HG03175 (cell line): ENCODE results near the gene SHF.

Source experiments
- ATAC-seq: cut with Tn5 transposase; IDR thresholded peaks from one replicate; pipeline ENCODE4 v1.9.1; 2021; ENCODE audit warnings: mild to moderate bottlenecking, moderate library complexity; ENCODE audit not compliant: unreplicated experiment

Gene SHF

GRCh38 chr15:45200001-45200798 lies 12.4 kb upstream of the SHF start:
- ATAC-seq, result peak; percentile 49

GRCh38 chr15:45199136-45199810 lies 11.5 kb upstream of the SHF start:
- ATAC-seq, result peak; percentile 15

GRCh38 chr15:45198337-45199135 lies 10.8 kb upstream of the SHF start:
- ATAC-seq, result peak; percentile 63

GRCh38 chr15:45197512-45197911 lies 9.7 kb upstream of the SHF start:
- no peak for ATAC-seq

GRCh38 chr15:45187578-45187893 lies 230 bp downstream of the SHF start:
- ATAC-seq, result no peak

- ATAC-seq, result no peak
These were observed 792 bp downstream of the SHF start for GRCh38 chr15:45186771-45187577.

GRCh38 chr15:45185903-45186770 lies 1.6 kb downstream of the SHF start:
- no peak for ATAC-seq

- ATAC-seq, result no peak
These were observed 2.5 kb downstream of the SHF start for GRCh38 chr15:45185069-45185779.

GRCh38 chr15:45184562-45185041 lies 3.2 kb downstream of the SHF start:
- no peak for ATAC-seq

GRCh38 chr15:45183511-45183910 lies 4.3 kb downstream of the SHF start:
- no peak for ATAC-seq

- no peak for ATAC-seq
These were observed 4.8 kb downstream of the SHF start for GRCh38 chr15:45182996-45183395.

- ATAC-seq, result no peak
These were observed 6.1 kb downstream of the SHF start for GRCh38 chr15:45181491-45182285.

GRCh38 chr15:45180648-45181436 lies 6.9 kb downstream of the SHF start:
- ATAC-seq, result no peak

GRCh38 chr15:45180201-45180600 lies 7.6 kb downstream of the SHF start:
- peak; percentile 55 for ATAC-seq

GRCh38 chr15:45179221-45179985 lies 8.4 kb downstream of the SHF start:
- no peak for ATAC-seq

- ATAC-seq, result no peak
These were observed 10.5 kb downstream of the SHF start for GRCh38 chr15:45177285-45177684.

- no peak for ATAC-seq
These were observed 13.2 kb downstream of the SHF start for GRCh38 chr15:45174577-45174976.
